GM21576 (cell line): ENCODE data around the gene CYFIP2.

Experiments used
- ATAC-seq: cut with Tn5 transposase; IDR thresholded peaks from one replicate; pipeline ENCODE4 v1.9.1; 2021; ENCODE audit warnings: mild to moderate bottlenecking, moderate library complexity; ENCODE audit not compliant: unreplicated experiment

CYFIP2 gene

GRCh38 chr5:157352756-157353340 lies 86.9 kb downstream of the CYFIP2 start:
- no peak for ATAC-seq

GRCh38 chr5:157354800-157355199 lies 88.9 kb downstream of the CYFIP2 start:
- no peak for ATAC-seq

- ATAC-seq, result no peak
These were observed 90.7 kb downstream of the CYFIP2 start for GRCh38 chr5:157356576-157356975.

- no peak for ATAC-seq
These were observed 91.9 kb downstream of the CYFIP2 start for GRCh38 chr5:157357823-157358222.

- no peak for ATAC-seq
These were observed 92.9 kb downstream of the CYFIP2 start for GRCh38 chr5:157358871-157359270.

- no peak for ATAC-seq
These were observed 93.6 kb downstream of the CYFIP2 start for GRCh38 chr5:157359356-157360055.

- ATAC-seq, result no peak
These were observed 96.1 kb downstream of the CYFIP2 start for GRCh38 chr5:157362012-157362411.

GRCh38 chr5:157362502-157362901 lies 96.6 kb downstream of the CYFIP2 start:
- ATAC-seq, result no peak

- ATAC-seq, result no peak
These were observed 97.1 kb downstream of the CYFIP2 start for GRCh38 chr5:157362982-157363381.

GRCh38 chr5:157365732-157366131 lies 99.8 kb downstream of the CYFIP2 start:
- ATAC-seq, result no peak

GRCh38 chr5:157366741-157367674 lies 101.1 kb downstream of the CYFIP2 start:
- no peak for ATAC-seq

- no peak for ATAC-seq
These were observed 103.6 kb downstream of the CYFIP2 start for GRCh38 chr5:157369507-157369906.

- ATAC-seq, result no peak
These were observed 105.0 kb downstream of the CYFIP2 start for GRCh38 chr5:157370967-157371366.

- ATAC-seq, result no peak
These were observed 105.9 kb downstream of the CYFIP2 start for GRCh38 chr5:157371655-157372471.

- no peak for ATAC-seq
These were observed 106.5 kb downstream of the CYFIP2 start for GRCh38 chr5:157372472-157372822.

- ATAC-seq, result no peak
These were observed 112.6 kb downstream of the CYFIP2 start for GRCh38 chr5:157378509-157378908.

- ATAC-seq, result no peak
These were observed 114.1 kb downstream of the CYFIP2 start for GRCh38 chr5:157379983-157380382.

- ATAC-seq, result no peak
These were observed 115.8 kb downstream of the CYFIP2 start for GRCh38 chr5:157381746-157382145.

GRCh38 chr5:157382996-157383800 lies 117.3 kb downstream of the CYFIP2 start:
- no peak for ATAC-seq
